ENCODE measurements around the gene LPO.

- TF ChIP-seq, protein P1, sequence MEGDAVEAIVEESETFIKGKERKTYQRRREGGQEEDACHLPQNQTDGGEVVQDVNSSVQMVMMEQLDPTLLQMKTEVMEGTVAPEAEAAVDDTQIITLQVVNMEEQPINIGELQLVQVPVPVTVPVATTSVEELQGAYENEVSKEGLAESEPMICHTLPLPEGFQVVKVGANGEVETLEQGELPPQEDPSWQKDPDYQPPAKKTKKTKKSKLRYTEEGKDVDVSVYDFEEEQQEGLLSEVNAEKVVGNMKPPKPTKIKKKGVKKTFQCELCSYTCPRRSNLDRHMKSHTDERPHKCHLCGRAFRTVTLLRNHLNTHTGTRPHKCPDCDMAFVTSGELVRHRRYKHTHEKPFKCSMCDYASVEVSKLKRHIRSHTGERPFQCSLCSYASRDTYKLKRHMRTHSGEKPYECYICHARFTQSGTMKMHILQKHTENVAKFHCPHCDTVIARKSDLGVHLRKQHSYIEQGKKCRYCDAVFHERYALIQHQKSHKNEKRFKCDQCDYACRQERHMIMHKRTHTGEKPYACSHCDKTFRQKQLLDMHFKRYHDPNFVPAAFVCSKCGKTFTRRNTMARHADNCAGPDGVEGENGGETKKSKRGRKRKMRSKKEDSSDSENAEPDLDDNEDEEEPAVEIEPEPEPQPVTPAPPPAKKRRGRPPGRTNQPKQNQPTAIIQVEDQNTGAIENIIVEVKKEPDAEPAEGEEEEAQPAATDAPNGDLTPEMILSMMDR (conservative IDR thresholded peaks at IDR 0.05 in 1 of 2, IDR thresholded peaks at IDR 0.05 in 1 of 2; ENCODE audit: extremely low read depth in 1 of 2, insufficient read depth in 1 of 2, low read depth in 1 of 2, low read length in 2 of 2): no peak
- no peak for TF ChIP-seq EZH2 (IDR thresholded peaks at IDR 0.05; ENCODE audit: borderline replicate concordance, low read length)
Measured at GRCh38 chr17:58262149-58262548, 23.8 kb downstream of the LPO start.
